NT2/D1 (cell line): ENCODE data around the gene SHISA5.

Experiments used
- YY1 ChIP-seq: IDR thresholded peaks from 2 replicates; pipeline ENCODE4 v1.6.1; 2011; ENCODE audit not compliant: insufficient read length, insufficient read depth
- ZNF274 ChIP-seq: IDR thresholded peaks from 2 replicates; pipeline ENCODE4 v1.6.1; 2011; ENCODE audit warnings: mild to moderate bottlenecking, low read depth, low read length

- TF ChIP-seq ZNF274 (no peak), YY1 (no peak)
These were observed 34.7 kb downstream of the SHISA5 start for GRCh38 chr3:48469046-48469915.
